DMS153 treated with DMSO at 0.1 percent for 48 hours (cell line): ENCODE data around the gene ENG.

Source experiments
- DNase-seq: peaks from one replicate; lab custom pipeline; 2025; ENCODE audit not compliant: unreplicated experiment; lab: John Stamatoyannopoulos, UW

Gene ENG

DNA sequence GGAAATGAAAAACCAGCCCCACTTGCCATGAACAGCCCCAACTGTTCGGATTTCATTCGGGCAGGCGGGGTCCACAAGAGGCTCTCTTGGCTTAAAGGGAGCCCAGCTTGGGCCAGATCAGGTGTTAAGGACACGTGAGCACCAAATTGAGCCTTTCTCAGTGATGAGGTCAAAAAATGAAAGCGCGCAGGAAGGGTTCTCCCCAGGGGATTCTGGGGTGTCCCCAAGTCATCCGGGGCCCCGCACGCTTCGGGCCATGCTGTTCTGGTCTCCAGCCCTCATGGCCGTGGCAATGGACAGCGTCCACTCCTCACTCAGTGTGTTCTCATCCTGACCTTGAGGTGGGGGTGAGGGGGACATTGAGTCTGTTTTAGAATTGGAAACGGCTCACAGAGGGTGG is 12.1 kb upstream of the ENG start:
- no peak for DNase-seq

DNA sequence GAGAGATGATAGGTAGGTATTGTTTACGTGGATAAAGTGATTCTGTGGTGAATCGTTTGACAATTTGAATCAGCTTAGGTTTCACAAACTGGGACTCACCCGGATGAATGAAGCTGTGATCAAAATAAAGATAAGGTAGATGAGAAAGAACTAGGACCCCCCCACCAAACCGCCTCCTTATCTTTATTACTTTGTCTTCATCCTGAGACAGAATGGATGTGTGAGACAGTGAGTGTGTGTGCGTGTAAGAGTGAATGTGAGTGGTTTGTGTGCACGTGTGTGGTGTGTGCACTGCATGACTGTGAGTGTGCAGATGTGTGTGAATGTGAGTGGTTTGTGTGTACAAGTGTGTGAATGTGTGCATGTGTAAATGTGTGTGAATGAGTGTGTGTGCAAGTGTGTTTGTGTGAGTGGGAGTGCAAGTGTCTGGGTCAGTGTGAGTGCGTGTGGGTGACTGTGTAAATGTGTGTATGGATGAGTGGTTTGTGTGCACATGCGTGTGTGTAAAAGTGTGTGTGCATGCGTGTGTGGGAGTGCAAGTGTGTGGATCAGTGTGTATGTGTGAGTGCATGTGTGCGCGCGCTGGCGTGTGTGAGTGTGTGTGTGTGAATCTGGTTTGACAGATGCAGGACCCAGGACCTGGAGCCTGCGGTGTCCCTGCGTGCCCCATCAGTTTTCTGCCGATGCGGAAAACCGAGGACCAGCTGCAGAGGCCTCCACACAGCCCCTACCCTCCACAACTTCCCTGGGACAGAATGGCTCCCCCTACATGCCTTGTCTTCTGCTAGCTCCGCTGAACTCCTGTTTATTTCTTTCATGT is 11.4 kb upstream of the ENG start:
- no peak for DNase-seq

DNA sequence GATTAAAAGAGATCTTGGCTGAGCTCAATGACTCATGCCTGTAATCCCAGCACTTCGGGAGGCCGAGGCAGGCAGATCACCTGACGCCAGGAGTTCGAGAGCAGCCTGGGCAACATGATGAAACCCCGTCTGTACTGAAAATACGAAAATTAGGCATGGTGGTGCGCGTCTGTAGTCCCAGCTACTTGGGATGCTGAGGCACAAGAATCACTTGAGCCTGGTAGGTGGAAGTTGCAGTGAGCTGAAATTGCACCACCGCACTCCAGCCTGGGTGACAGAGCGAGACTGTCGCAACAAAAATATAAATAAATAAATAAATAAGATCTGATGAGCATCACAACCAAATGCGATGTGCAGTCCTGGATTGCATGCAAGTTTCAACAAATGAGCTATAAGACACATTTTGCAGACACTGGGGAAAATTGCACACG is 8.7 kb upstream of the ENG start:
- no peak for DNase-seq

DNA sequence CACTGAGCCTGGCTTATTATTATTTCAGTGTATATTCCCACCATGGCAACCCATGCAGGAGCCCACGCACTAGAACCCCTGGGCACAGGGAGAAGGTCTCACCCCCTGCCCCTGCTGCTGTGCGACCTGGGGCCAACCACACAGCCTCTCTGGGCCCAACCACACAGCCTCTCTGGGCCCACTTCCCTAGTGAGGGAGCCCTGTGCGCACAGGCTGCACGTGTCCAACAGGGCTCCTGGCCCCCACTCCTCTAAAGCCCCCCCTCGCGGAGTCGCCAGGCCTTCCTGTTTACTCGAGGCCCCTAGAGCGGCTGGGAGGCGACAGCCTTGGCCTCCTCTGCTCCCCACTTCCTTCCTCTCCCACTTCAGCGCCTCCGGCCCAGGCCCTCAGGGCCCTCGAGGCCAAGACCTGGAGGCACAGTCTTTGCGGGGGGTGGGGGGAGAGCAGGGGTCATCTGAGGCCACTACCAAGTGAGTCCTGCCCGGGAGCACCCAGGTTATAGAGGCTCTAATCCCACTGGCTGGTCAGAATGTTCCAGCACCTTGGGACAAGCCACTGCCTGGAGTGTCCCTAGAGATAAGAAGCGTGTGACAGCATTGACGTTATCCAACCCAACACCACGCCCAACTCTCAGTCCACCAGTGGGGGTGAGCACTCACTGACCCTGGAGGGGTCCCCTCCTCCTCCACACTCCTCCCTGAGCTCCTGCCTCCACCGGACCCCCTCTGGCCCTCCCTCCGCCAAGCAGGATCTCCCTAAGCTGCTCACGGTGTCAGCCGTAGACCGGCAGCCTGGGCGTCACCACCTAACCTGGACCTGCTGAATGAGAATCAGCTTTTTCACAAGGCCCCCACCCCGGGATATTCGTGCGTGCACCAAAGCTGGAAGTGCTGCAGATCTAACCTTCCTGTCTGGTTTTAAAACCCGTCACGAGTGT is 7.9 kb upstream of the ENG start:
- no peak for DNase-seq

DNA sequence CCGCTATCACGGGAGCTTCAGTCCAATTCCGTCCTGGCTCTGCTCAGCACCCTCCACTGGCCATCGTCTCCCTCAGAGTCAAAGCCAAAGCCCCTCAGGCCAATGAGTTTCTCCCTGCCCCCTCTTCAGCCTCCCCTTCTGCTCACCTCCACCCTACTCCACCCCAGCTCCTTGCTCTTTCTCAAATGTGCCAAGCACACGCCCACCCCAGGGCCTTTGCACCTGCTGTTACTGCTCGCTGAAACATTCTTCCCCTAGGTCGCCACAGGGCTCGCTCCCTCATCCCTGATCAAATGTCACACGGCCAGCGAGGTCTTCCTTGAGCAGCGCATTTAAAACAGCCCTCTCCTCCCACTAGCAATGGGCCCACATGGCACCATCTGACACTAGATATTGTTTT is 6.3 kb upstream of the ENG start:
- no peak for DNase-seq

DNA sequence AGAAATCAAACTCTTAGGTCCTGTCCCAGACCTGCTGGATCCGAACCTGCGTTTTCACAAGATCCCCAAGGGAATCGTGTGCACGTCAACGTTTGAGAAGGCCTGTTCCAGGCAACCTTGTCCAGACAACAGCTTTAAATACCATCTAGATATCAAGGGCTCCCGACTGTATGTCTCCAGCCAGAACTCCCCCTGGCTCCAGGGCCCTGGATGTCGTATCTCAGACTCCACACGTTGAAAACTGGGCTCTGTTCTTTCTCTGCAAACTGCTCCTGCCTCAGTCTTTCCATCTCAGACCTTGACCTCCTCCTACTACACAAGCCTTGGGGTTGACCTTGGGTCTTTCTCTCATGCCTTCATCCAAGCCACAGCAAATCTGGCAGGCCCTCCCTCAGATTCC is 5.8 kb upstream of the ENG start:
- no peak for DNase-seq

DNA sequence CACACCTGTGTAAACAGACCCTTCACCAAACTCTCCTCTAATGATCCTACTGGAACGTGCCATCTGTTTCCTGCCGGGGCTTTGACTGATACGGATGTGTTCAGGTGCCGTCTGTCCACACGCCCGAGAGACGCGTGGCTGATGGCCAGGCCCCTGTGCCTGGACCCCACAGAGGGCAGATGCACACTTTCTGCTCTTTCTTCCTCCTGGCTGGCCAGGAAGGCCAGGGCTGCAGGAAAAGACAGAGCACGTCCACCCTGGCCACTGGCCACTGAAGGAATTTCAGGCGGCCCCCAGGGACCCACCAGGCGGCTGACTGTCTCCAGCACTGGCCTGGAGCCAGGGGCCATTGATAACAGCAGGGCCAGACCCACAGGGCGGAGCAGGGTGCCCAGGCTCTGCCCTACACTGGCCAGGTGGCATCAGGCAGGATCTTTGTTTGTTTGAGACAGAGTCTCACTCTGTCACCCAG is 3.6 kb upstream of the ENG start:
- peak; percentile 30 for DNase-seq

DNA sequence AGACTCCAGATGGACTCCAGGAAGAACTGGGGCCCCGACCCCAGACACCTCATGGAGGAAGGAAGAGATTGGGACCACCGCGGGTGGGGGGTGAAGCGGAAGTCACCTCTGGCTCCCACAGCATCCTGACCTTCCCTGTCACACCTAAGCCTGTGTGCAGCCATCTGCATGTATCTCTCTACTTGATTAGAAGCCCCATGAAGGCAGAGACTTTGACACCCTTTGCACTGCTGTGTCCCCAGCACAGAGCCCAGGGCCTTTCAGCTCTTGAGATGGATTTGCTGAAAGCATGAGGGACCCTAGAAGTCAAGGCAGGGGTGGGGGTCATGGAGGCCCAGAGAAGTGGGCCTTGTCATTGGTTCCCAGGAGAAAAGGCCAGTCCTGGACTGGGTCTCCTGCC is 2.8 kb upstream of the ENG start:
- no peak for DNase-seq

DNA sequence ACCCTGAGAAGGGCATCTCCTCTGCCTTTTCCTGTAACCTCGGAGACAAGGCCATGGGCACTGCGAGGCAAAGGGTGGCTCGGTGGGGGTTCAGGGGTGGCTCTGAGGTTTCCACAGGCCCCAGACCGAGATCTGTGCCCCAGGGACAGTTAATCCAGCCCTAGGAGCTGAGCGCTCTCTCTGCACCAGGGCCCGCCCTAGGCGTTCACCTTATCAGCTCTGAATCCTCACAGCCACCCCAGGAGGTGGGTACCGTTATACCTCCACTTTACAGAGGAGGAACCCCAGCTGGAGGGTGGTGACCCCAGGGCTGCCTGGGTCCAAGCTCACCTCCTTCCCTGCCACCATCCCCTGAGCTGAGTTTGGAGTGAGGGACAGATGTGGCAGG is 2.3 kb upstream of the ENG start:
- no peak for DNase-seq

DNA sequence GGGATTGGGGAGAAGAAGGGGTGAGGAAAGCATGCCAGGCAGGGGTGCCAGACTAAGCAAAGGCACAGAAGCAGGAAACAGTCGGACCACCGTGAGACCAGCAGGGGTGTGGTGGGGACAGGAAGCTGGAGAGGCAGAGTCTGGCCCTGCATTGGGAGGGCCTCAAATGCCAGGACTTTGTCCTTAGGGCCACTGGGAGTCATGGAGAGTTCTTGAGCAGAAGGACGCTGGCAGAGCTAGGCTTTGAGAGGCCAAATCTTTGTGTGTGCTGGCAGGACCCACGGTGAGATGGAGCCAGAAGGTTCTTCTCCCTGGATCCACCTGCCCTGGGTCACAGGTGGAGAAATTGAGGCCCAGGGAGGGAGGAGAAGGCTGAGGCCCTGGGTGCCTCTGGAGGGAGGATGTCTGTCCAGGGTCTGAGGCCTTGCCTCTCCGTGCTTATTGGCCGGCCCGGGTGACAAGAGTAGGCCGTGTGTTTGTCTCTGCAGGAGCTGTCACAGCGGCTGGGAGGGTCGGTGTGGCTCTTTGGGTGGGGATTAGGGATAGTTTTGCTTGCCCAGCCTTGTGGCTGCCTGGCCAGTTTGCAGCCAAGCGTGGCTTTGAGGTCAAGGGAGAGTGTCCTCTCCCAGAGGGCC is 1.8 kb upstream of the ENG start:
- DNase-seq: no peak

DNA sequence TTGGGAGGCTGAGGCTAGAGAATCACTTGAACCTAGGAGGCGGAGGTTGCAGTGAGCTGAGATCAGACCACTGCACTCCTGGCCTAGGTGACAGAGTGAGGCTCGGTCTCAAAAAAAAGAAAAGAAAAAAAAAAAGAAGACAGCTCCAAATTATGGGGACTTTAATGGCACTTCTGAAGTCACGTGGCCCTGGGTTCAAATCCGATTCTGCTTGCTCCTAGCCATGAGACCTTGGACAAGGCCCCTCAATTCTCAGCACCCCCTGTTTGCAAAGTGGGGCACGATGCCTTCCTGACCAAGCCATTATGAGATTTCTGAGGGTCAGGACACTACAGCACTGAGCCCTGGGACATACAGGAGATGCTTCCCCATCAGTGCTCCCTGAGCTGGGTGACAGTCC is 1.1 kb upstream of the ENG start:
- no peak for DNase-seq

DNA sequence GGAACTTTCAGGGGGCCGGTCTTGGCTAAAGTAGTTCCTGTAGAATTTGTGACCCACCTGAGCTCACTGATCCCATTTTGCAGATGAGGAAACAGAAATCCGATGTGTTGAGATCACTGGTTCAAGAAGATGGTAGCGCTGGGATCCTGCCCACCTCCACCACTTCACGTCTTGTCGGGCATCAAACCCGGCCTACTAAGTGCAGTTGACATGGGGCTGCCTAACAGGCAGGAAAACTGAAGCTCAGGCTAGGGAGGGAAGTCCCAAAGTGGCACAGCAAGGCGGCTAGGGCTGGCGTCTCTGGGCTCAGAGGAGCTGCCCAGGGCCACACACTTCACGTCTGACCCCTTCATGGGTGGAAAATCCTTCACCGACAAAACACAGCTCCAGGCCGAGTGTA is 502 bp upstream of the ENG start:
- no peak for DNase-seq

DNA sequence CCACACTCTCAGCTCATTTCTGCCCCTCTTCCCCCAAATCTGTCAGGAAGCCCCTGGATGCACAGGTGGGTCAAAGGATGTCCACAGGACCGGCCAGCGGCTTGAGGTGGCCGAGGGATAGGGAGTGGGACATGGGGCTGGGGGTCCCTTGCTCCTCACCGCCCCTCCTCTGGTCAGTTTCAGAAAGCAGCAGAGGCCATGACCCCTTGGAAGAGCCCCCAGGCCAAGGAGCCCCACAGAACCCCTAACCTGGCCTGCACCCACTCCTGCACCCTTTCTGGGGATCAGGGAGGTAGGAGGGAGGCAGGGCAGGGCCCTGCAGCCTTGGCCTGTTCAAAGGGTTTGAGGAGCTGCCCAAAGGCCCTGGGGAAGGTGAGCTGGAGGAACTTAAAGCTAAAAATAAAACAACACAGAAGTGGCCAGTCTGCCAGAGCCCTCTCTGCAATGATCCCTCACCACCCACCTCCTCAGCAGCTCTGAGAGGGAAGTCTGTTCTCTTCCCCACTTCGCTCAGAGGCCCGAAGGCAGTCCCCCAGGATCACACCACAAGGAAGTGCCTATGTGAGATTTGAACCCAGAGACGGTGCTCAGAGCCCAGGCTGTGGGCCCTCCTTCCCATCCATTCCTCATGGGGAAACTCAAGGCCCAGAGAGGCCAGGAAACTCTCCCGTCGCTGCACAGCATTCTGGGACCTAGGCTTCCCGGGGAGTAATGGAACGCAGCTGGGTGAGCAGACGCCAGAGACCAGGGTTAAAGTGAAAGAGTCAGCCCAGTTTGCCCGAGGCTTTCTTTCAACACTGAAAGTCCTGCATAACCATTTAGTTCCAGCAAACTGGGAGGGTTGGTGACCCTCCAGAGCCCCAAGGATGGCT is 910 bp downstream of the ENG start:
- DNase-seq: no peak

DNA sequence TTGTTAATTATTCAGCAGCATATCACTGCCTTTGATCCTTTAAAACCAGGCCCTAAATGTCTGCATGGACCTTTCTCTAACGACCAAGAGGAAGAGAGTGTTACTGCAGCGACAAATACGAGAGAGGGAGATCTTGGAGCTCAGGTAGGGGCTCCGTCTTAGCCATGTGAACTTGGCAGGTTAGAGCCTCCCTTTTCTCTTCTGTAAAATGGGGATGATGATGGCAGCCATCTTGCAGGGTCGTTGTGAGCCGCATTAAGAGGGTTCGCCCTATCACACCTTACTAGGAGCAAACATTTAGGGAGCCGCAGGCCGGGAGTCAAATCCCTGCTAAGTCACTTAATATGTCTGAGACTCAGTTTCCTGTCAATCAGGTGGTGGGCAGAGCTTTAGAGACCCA is 1.6 kb downstream of the ENG start:
- DNase-seq: no peak

DNA sequence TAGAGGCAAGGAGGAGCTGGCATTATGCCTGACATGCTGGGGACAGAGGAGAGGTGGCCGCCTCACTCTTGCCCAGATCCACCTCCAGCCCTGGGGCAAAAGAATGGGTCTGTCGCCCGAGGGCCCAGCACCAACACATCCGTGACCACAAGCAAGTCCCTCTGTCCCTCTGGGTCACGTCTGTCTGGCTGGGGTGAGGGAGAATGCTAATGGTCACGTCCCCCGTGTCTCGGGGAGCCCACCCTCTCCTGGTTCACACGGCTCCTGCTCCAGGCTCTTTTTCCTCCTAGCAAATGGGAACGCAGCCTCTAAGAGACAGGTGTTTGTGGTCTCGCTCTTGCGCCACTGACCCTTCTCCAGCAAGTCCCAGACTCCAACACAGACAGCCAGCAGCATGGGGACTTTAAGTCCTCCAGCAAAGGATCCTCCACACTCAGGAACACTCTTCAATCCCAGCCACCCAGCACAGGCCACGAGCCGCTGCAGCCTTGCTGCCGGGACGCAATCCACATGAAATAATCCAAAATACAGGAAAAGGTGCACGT is 4.1 kb downstream of the ENG start:
- no peak for DNase-seq

DNA sequence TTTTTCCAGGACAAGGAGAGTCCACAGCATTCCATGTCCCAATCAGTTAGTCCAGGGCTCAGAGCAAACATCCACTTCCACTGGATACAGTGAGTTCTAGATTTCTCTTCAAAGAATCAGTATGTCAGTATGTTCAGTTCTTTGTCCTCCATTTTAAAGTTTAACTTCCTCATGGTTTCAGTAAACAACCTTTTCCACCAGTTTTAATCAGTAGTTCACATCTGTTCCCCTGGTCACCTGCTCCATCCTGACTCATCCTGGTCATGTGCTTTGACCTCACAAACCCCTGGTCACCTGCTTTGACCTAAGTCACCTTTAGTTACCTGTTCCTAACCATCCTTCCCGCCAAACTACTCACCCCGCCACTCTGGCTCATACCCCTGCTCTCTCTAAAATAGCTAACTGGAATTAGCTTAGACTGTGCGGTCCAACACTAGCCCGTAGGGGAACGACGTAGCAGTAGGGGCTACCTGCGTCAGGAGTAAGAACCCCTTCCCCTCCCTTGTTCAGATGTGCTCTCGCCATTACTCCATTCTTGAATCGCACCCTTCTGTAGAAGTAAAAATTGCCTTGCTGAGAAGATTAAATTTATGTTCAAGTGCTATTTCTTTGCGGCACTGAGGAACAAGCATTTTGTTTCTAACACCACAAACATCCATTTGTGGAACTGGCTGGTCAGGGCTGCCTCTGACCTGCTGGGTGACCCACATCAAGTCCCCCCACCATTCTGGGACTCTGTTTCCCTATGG is 5.5 kb downstream of the ENG start:
- no peak for DNase-seq

DNA sequence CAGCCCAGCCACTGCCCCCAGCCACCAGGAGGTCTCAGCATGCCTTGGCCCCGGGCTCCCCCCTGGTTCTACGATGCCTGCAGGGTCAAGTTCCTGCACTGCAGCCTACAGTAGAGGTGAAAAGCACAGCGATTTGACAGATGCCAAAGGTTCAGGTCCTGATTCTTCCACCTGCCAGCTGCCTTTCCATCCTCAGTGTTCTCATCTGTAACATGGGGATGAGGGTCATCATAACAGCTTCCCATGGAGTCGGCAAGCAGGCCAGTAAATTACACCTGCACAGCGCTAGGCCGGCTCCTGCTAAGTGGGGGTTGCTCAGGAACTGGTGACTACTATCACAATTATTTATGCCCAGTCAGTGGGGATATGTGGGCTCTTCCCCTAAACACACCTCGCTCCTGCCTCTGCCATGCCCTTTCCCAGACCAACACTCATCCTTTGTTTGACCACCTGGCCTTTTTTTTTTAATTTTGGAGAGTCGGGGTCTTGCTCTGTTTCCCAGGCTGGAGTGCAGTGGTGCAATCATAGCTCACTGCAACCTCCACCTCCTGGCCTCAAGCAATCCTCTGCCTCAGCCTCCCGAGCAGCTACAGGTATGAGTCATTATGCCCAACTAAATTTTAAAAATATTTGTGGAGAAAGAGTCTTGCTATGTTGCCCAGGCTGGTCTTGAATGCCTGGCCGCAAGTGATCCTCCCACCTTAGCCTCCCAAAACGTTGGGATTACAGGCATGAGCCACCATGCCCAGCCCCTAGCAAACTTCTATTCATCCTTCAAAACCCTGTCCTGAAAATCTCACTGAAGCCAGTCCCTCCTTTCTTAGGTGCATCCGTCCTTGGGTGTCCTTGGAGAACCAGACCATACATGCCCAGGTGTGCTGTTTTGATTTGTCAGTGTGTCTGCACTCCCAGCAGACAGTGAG is 6.4 kb downstream of the ENG start:
- DNase-seq: no peak

DNA sequence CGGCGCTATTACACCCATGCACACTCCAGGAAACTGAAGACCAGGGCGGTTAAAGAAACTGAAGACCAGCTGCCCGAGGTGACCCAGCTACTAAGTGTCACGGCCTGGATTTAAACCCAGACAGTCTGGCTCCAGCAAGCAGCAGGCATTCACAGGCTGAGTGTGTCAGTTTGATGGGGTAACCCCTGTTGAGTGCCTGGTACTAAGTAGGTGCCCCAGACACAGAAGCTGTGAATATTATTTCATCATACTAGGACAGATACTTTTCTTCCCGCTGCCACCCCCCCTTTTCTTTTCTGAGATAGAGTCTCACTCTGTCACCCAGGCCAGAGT is 7.3 kb downstream of the ENG start:
- DNase-seq: no peak
